ENCODE measurements around the gene SMTNL2.

Gene SMTNL2

DNA sequence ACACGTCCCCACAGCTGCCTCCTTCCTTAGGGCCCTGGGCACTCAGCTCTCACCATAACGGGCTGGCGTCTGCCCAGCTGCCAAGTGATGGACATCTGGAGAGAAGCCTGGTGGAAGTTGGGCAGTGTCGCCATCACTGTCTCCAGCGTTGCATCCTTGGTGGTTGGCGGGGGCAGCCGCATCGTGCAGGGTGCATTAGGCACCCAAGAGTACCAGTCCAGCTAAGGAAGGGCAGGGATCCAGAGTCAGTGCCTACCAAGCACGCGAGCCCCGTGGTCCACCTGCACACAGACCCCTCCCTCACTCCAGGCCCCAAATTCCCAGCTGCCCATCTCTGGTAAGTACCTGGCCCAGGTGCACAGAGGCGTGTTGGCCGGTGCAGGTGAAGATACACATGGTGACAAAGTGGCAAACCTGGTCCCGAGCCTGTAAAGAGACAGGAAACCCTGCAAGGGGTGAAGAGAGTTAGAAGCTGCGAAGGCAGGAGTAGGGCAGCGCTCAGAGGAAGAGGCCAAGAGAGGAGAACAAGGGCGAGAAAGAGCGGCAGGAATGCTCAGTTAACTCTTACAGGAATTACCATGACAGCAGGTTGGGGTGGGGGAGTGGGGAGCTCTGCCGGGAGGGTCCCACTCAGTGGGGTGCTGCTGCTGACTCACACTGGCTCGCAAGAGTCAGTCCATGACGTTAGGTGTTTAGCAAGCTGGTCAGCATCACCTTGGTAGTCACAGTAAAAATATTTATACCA is 47.7 kb downstream of the SMTNL2 start:
- Histone ChIP-seq H3K9ac (no peak overlapping the region), H3K79me2 (no peaks in the 10 kb centered on the region), H3K27me3 (ENCODE audit: control insufficient read depth, insufficient read depth, low read length) (no peaks in the 10 kb centered on the region), H3K9me3 (ENCODE audit: control insufficient read depth, low read length) (no peaks in the 10 kb centered on the region), H3K36me3 (ENCODE audit: control insufficient read depth, insufficient read depth, low read length) (no peaks in the 10 kb centered on the region), H2AFZ (no peak overlapping the region), H3K27ac (no peak overlapping the region), H3K4me2 (ENCODE audit: low read length) (no peak overlapping the region), H3K4me1 (no peaks in the 10 kb centered on the region), H3K4me3 (ENCODE audit: low read depth, low read length) (no peak overlapping the region)
- TF ChIP-seq, protein P1, sequence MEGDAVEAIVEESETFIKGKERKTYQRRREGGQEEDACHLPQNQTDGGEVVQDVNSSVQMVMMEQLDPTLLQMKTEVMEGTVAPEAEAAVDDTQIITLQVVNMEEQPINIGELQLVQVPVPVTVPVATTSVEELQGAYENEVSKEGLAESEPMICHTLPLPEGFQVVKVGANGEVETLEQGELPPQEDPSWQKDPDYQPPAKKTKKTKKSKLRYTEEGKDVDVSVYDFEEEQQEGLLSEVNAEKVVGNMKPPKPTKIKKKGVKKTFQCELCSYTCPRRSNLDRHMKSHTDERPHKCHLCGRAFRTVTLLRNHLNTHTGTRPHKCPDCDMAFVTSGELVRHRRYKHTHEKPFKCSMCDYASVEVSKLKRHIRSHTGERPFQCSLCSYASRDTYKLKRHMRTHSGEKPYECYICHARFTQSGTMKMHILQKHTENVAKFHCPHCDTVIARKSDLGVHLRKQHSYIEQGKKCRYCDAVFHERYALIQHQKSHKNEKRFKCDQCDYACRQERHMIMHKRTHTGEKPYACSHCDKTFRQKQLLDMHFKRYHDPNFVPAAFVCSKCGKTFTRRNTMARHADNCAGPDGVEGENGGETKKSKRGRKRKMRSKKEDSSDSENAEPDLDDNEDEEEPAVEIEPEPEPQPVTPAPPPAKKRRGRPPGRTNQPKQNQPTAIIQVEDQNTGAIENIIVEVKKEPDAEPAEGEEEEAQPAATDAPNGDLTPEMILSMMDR (IDR thresholded peaks at IDR 0.05), result no peak

DNA sequence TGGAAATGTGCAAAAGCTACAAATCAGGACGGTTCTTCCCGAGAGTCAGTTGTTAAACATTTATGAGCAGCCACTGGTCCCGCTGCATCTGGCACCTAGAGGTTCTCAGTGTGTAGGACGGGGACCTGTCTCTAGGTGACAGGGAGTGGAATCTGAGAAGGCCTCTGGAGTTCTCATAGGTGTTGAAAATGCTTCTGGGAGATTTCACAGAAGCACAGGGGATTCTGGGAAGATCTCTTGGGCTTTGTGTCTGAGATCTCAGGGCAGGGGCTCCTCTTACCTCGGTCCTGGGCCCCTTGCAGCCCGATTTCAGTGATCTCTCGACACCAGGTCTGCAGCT is 48.2 kb downstream of the SMTNL2 start:
- TF ChIP-seq, protein P1 (IDR thresholded peaks at IDR 0.05), result no peak
- Histone ChIP-seq H2AFZ (no peak overlapping the region), H3K27me3 (ENCODE audit: control insufficient read depth, insufficient read depth, low read length) (no peaks in the 10 kb centered on the region)

DNA sequence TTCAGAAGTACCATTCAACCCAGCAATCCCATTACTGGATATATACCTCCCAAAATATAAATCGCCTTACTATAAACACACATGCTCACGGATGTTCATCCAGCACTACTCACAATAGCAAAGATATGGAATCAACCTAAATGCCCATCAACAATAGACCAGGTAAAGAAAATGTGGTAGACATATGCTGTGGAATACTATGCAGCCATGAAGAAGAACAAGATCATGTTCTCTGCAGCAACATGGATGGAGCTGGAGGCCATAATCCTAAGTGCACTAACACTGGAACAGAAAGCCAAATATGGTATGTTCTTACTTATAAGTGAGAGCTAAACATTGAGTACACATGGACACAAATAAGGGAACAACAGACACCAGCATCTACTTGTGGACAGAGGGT is 49.3 kb downstream of the SMTNL2 start:
- no peaks in the 10 kb centered on the region for H3K79me2 ChIP-seq
- H3K4me2 ChIP-seq (ENCODE audit: low read length), result no peak overlapping the region
- H3K4me3 ChIP-seq (ENCODE audit: low read depth, low read length), result no peak overlapping the region
- no peak overlapping the region for H3K9ac ChIP-seq
- H3K27ac ChIP-seq, result no peak overlapping the region
- no peaks in the 10 kb centered on the region for H3K4me1 ChIP-seq
- no peaks in the 10 kb centered on the region for H3K9me3 ChIP-seq (ENCODE audit: control insufficient read depth, low read length)
- H3K27me3 ChIP-seq (ENCODE audit: control insufficient read depth, insufficient read depth, low read length), result no peaks in the 10 kb centered on the region
- H2AFZ ChIP-seq, result no peak overlapping the region
- TF ChIP-seq, protein P1 (IDR thresholded peaks at IDR 0.05), result no peak
- H3K36me3 ChIP-seq (ENCODE audit: control insufficient read depth, insufficient read depth, low read length), result no peaks in the 10 kb centered on the region

More for the DNA sequence above, 48.2 kb downstream of the SMTNL2 start:
- H3K4me3 ChIP-seq (ENCODE audit: low read depth, low read length), result no peak overlapping the region
- H3K27ac ChIP-seq, result no peak overlapping the region
- H3K9ac ChIP-seq, result no peak overlapping the region
- no peaks in the 10 kb centered on the region for H3K36me3 ChIP-seq (ENCODE audit: control insufficient read depth, insufficient read depth, low read length)
- H3K9me3 ChIP-seq (ENCODE audit: control insufficient read depth, low read length), result no peaks in the 10 kb centered on the region
- no peak overlapping the region for H3K4me2 ChIP-seq (ENCODE audit: low read length)
- H3K79me2 ChIP-seq, result no peaks in the 10 kb centered on the region
- H3K4me1 ChIP-seq, result no peaks in the 10 kb centered on the region

DNA sequence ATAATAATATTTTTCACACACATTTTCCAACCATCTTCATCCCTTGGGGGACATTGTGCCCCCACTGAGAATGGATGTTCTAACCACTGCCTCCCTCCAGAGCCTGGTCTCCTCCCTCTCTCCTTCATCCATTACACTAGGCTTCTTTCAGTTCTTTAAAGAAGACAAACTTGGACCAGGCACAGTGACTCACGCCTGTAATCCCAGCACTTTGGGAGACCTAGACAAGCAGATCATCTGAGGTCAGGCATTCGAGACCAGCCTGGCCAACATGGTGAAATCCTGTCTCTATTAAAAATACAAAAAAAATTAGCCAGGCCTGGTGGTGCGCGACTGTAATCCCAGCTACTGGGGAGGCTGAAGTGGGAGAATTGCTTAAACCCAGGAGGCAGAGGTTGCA is 50.6 kb downstream of the SMTNL2 start:
- Histone ChIP-seq H3K27me3 (ENCODE audit: control insufficient read depth, insufficient read depth, low read length) (no peaks in the 10 kb centered on the region), H3K27ac (no peak overlapping the region), H3K9ac (no peak overlapping the region), H3K79me2 (no peaks in the 10 kb centered on the region), H3K4me3 (ENCODE audit: low read depth, low read length) (no peak overlapping the region), H2AFZ (no peak overlapping the region), H3K36me3 (ENCODE audit: control insufficient read depth, insufficient read depth, low read length) (no peaks in the 10 kb centered on the region), H3K4me1 (no peaks in the 10 kb centered on the region), H3K4me2 (ENCODE audit: low read length) (no peak overlapping the region), H3K9me3 (ENCODE audit: control insufficient read depth, low read length) (no peaks in the 10 kb centered on the region)
- TF ChIP-seq, protein P1 (IDR thresholded peaks at IDR 0.05), result no peak

DNA sequence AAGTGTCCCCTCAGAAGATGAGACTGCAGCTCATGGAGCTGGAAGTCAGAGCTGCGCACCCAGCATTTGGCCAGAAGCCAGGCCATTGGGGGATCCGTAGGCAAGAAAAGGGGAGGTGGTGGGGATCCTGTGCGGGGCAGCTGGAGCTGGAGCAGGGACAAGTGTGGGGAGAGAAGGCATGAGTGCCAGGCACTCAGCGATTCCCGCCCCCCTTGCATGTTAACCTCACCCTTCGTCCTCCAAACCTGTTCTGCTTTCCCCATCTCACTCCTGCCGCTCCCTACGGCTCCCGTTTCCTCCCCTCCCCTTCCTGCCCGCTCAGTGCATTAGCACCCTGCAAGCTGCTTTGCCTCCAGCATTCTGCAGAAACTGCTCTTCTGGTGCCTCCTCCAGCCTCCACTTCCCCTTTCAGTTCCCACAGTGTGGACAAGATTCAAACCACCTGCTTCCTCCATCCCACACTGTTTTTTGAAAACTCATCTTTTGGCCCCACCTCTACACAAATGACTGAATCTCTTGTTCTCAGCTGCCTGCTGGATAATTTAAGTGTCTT is 51.6 kb downstream of the SMTNL2 start:
- Histone ChIP-seq H3K36me3 (ENCODE audit: control insufficient read depth, insufficient read depth, low read length) (no peaks in the 10 kb centered on the region), H3K9me3 (ENCODE audit: control insufficient read depth, low read length) (no peaks in the 10 kb centered on the region), H3K27ac (no peak overlapping the region), H3K9ac (no peak overlapping the region), H3K79me2 (no peaks in the 10 kb centered on the region), H2AFZ (no peak overlapping the region), H3K4me1 (no peaks in the 10 kb centered on the region), H3K4me2 (ENCODE audit: low read length) (no peak overlapping the region), H3K4me3 (ENCODE audit: low read depth, low read length) (no peak overlapping the region), H3K27me3 (ENCODE audit: control insufficient read depth, insufficient read depth, low read length) (no peaks in the 10 kb centered on the region)
- TF ChIP-seq, protein P1 (IDR thresholded peaks at IDR 0.05), result no peak

Measured in parathyroid adenoma (tissue), 2 donors.